Fibroblast of lung (primary cell): ENCODE results near the gene PRKCQ. TPM values are rescaled to one million over a fixed set of nuclear protein-coding genes. Genes with fewer than 3 reads are reported as not detected.

Experiments used
- DNase-seq, 2 donors: peaks; one replicate each; pipeline versions ENCODE4 v3.0.0 to v3.0.0-alpha.2; 2010; ENCODE audit warnings: low read depth in 2 of 2
- H2AFZ ChIP-seq: 2 replicates; pipeline ENCODE4 v1.5.1; 2012; ENCODE audit warnings: low read length, control low read depth, inconsistent platforms
- H3K27ac ChIP-seq: 2 replicates; pipeline ENCODE4 v1.5.1; 2011; ENCODE audit warnings: low read length, control low read depth; ENCODE audit not compliant: insufficient read depth
- H3K27me3 ChIP-seq: 2 replicates; pipeline ENCODE4 v1.5.1; 2011; ENCODE audit warnings: mild to moderate bottlenecking, low read length; ENCODE audit not compliant: control insufficient read depth, insufficient read depth
- H3K36me3 ChIP-seq: 2 replicates; pipeline ENCODE4 v1.5.1; 2011; ENCODE audit warnings: low read length; ENCODE audit not compliant: control insufficient read depth, insufficient read depth
- H3K4me1 ChIP-seq: 2 replicates; pipeline ENCODE4 v1.5.1; 2011; ENCODE audit warnings: low read length; ENCODE audit not compliant: control insufficient read depth, insufficient read depth; ENCODE audit errors: extremely low read depth
- H3K4me2 ChIP-seq: 2 replicates; pipeline ENCODE4 v1.5.1; 2011; ENCODE audit warnings: low read length, control low read depth; ENCODE audit not compliant: insufficient read depth; ENCODE audit errors: extremely low read depth
- H3K4me3 ChIP-seq, 4 experiments: fragments of 200-600 bp in 1 of 4; sonication (generic) in 1 of 4; replicated peaks in 1 of 4; 2 replicates each; pipeline ENCODE4 v1.5.1; 2011 to 2016; ENCODE audit warnings: low read length in 4 of 4, low read depth in 3 of 4, mild to moderate bottlenecking in 3 of 4, control low read depth in 2 of 4, inconsistent platforms in 1 of 4, mixed read lengths in 1 of 4; ENCODE audit not compliant: insufficient read depth in 1 of 4; ENCODE audit errors: control extremely low read depth in 1 of 4
- H3K79me2 ChIP-seq: 2 replicates; pipeline ENCODE4 v1.5.1; 2012; ENCODE audit warnings: mild to moderate bottlenecking, low read length, inconsistent platforms; ENCODE audit not compliant: control insufficient read depth, insufficient read depth
- H3K9ac ChIP-seq: 2 replicates; pipeline ENCODE4 v1.5.1; 2011; ENCODE audit warnings: mild to moderate bottlenecking, low read length, control low read depth; ENCODE audit not compliant: insufficient read depth
- H3K9me3 ChIP-seq: 2 replicates; pipeline ENCODE4 v1.5.1; 2012; ENCODE audit warnings: low read depth, low read length; ENCODE audit not compliant: control insufficient read depth, insufficient read depth
- H4K20me1 ChIP-seq: 2 replicates; pipeline ENCODE4 v1.5.1; 2011; ENCODE audit warnings: low read length; ENCODE audit not compliant: control insufficient read depth, insufficient read depth; ENCODE audit errors: extremely low read depth
- EZH2 ChIP-seq: IDR thresholded peaks from 2 replicates; pipeline ENCODE4 v1.5.1; 2012; ENCODE audit warnings: low read length, control low read depth, mild to moderate bottlenecking; ENCODE audit errors: missing control alignments
- polyA plus RNA-seq, 2 donors: library from polyadenylated mRNA; depleted of rRNA in 1 of 2; stranded (reverse) in 1 of 2; unstranded in 1 of 2; fragments of >200 nt; gene quantifications; 2 replicates each; pipeline ENCODE4 v1.2.1, GENCODE V29; 2011 to 2012; ENCODE audit warnings: missing spikeins in 1 of 2
- total RNA-seq: library from RNA; depleted of rRNA; stranded (reverse); fragments of >200 nt; gene quantifications from 2 replicates; pipeline ENCODE4 v1.2.1, GENCODE V29; 2014
- TF ChIP-seq, protein P1 (sequence below), 2 donors: IDR thresholded peaks in 1 of 2; conservative IDR thresholded peaks in 1 of 2; 1 replicate in 1 of 2; 2 replicates in 1 of 2; pipeline ENCODE4 v1.5.1; 2011 to 2012; ENCODE audit warnings: low read length in 2 of 2, control low read depth in 1 of 2, inconsistent platforms in 1 of 2, low read depth in 1 of 2, mild to moderate bottlenecking in 1 of 2

The PRKCQ gene
- total and polyA plus RNA-seq, 2 donors (not counting 1 experiment from before 2014, with no cell fraction given): under 0.01 to 0.01 TPM

DNA sequence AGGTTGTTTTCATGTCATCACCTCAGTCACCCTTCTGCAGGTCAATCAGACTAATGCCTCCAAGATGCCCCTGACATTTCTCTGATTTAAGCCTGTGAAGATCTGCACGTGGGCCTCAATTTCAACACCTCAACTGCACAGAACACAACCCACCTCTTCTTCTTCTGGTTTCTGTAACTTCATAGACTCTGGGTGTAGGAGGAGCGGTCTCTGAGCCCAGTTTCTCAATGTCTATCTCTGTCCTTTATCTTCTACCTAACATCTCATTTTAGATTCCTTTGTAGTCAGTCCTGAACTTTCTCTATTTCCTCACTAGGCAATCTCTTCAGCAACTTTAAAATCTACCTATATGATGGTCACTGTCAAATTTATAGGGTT is 85.6 kb downstream of the PRKCQ start:
- Histone ChIP-seq H2AFZ (no peak overlapping the region), H3K27me3 (no peaks in the 10 kb centered on the region), H3K4me1 (no peaks in the 10 kb centered on the region), H3K4me3 (no peak overlapping the region), H3K4me2 (no peak overlapping the region), H3K79me2 (no peaks in the 10 kb centered on the region), H3K9me3 (no peaks in the 10 kb centered on the region), H3K27ac (no peak overlapping the region), H3K9ac (no peak overlapping the region), H3K36me3 (no peaks in the 10 kb centered on the region), H4K20me1 (no peaks in the 10 kb centered on the region)
- no peak for DNase-seq
- TF ChIP-seq, protein P1, sequence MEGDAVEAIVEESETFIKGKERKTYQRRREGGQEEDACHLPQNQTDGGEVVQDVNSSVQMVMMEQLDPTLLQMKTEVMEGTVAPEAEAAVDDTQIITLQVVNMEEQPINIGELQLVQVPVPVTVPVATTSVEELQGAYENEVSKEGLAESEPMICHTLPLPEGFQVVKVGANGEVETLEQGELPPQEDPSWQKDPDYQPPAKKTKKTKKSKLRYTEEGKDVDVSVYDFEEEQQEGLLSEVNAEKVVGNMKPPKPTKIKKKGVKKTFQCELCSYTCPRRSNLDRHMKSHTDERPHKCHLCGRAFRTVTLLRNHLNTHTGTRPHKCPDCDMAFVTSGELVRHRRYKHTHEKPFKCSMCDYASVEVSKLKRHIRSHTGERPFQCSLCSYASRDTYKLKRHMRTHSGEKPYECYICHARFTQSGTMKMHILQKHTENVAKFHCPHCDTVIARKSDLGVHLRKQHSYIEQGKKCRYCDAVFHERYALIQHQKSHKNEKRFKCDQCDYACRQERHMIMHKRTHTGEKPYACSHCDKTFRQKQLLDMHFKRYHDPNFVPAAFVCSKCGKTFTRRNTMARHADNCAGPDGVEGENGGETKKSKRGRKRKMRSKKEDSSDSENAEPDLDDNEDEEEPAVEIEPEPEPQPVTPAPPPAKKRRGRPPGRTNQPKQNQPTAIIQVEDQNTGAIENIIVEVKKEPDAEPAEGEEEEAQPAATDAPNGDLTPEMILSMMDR (conservative IDR thresholded peaks at IDR 0.05 in 1 of 2, IDR thresholded peaks at IDR 0.05 in 1 of 2; ENCODE audit: low read depth in 1 of 2, low read length in 2 of 2): no peak
- TF ChIP-seq EZH2: no peak

DNA sequence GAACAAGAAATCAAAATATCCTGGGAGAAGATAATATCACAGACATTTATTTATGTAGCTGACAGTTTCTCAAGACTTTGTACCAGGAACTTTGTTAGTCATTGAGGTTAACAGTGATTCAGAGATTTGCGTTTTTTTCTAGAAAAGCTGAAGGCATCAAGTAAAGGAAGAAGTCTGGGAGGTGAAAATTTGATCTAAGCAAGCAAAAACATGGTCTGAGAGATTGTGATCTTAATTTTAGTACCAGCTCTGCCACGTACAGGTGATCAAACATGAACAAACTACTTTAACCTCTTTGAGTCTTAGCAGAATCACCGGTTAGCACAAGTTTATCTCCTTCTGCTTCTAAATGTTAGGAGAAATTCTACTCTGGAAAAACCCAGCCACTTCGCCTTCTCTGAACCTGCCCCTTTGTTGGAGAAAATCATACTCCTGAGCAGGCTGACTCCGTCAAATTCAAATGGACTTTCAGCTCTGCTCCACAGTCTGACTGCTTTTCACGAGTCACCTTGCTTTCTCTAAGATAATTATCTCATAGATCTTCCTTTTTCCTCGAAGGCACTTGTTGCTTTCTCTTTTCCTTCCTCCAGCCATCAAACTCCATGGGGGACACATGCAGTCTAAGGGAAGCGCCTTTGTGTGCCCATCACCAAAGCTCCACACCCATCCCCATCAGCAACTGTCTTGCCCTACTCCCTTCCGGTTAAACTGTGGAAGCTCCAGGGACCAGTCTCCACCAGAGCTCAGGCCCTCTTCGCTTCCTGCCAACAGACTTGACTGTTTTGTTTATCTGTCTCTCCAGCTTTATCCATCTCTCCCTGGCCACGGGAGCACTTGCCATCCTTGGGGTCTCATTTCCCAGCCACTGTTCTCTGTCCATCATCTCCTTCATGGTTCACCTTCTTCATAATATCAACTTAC is 86.3 kb downstream of the PRKCQ start:
- Histone ChIP-seq H3K27ac (no peak overlapping the region), H3K27me3 (no peaks in the 10 kb centered on the region), H3K4me3 (no peak overlapping the region), H4K20me1 (no peaks in the 10 kb centered on the region), H3K4me1 (no peaks in the 10 kb centered on the region), H3K9me3 (no peaks in the 10 kb centered on the region), H3K79me2 (no peaks in the 10 kb centered on the region), H2AFZ (no peak overlapping the region), H3K4me2 (no peak overlapping the region), H3K36me3 (no peaks in the 10 kb centered on the region), H3K9ac (no peak overlapping the region)
- peak; percentile 1 to 45 for DNase-seq
- no peak for TF ChIP-seq EZH2
- TF ChIP-seq, protein P1 (conservative IDR thresholded peaks at IDR 0.05 in 1 of 2, IDR thresholded peaks at IDR 0.05 in 1 of 2; ENCODE audit: low read depth in 1 of 2, low read length in 2 of 2): no peak

DNA sequence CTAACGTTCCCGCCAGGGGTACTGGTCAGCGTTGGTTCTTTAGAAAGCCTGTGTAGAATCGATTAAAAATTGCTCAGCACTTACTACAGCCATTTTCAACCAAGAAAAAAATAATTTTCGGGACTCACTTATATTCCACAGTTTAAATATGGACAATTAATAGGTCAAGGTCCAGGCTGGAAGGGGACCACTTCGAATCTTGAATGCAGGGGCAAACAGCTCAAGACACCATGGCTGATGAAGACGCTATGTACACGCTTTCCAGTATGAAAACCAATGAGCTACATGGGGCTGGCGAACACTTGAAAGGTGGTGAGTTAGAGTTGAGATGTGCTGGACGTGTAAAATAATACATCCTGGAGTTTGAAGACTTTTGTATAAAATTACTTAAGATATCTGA is 87.2 kb downstream of the PRKCQ start:
- no peaks in the 10 kb centered on the region for H3K36me3 ChIP-seq
- no peak overlapping the region for H3K9ac ChIP-seq
- H3K27me3 ChIP-seq: no peaks in the 10 kb centered on the region
- H3K79me2 ChIP-seq: no peaks in the 10 kb centered on the region
- H4K20me1 ChIP-seq: no peaks in the 10 kb centered on the region
- H3K9me3 ChIP-seq: no peaks in the 10 kb centered on the region
- H3K4me2 ChIP-seq: no peak overlapping the region
- DNase-seq: no peak
- H3K4me1 ChIP-seq: no peaks in the 10 kb centered on the region
- TF ChIP-seq EZH2: no peak
- TF ChIP-seq, protein P1 (conservative IDR thresholded peaks at IDR 0.05 in 1 of 2, IDR thresholded peaks at IDR 0.05 in 1 of 2; ENCODE audit: low read depth in 1 of 2, low read length in 2 of 2): no peak
- no peak overlapping the region for H3K27ac ChIP-seq
- no peak overlapping the region for H2AFZ ChIP-seq
- H3K4me3 ChIP-seq: no peak overlapping the region
